ENCODE measurements around the gene MOB2.
"Not testable (repeated sequence)": the region's sequence is repeated elsewhere in the genome, so short reads cannot be mapped to it uniquely, and the experiment has no call there.

Gene MOB2

GRCh38 chr11:1518301-1518700 lies 31.7 kb upstream of the MOB2 start:
- DNase-seq (ENCODE audit: low spot score): no peak

- DNase-seq (ENCODE audit: low spot score): no peak
Measured at GRCh38 chr11:1517117-1518005, 30.8 kb upstream of the MOB2 start.

GRCh38 chr11:1516273-1517067 lies 29.9 kb upstream of the MOB2 start:
- peak; percentile 58 for DNase-seq (ENCODE audit: low spot score)

GRCh38 chr11:1515082-1516060 lies 28.8 kb upstream of the MOB2 start:
- DNase-seq (ENCODE audit: low spot score): peak; percentile 63

- no peak for DNase-seq (ENCODE audit: low spot score)
Measured at GRCh38 chr11:1514336-1515061, 27.9 kb upstream of the MOB2 start.

- DNase-seq (ENCODE audit: low spot score): no peak
Measured at GRCh38 chr11:1513326-1514296, 27.0 kb upstream of the MOB2 start.

GRCh38 chr11:1512531-1513258 lies 26.1 kb upstream of the MOB2 start:
- not testable (repeated sequence) for DNase-seq (ENCODE audit: low spot score)

GRCh38 chr11:1511937-1512496 lies 25.4 kb upstream of the MOB2 start:
- DNase-seq (ENCODE audit: low spot score): no peak

- DNase-seq (ENCODE audit: low spot score): no peak
Measured at GRCh38 chr11:1510928-1511327, 24.3 kb upstream of the MOB2 start.

GRCh38 chr11:1510351-1510750 lies 23.8 kb upstream of the MOB2 start:
- not testable (repeated sequence) for DNase-seq (ENCODE audit: low spot score)

- DNase-seq (ENCODE audit: low spot score): no peak
Measured at GRCh38 chr11:1509626-1510255, 23.2 kb upstream of the MOB2 start.

- DNase-seq (ENCODE audit: low spot score): no peak
Measured at GRCh38 chr11:1508986-1509385, 22.4 kb upstream of the MOB2 start.

- no peak for DNase-seq (ENCODE audit: low spot score)
Measured at GRCh38 chr11:1508491-1508891, 21.9 kb upstream of the MOB2 start.

- no peak for DNase-seq (ENCODE audit: low spot score)
Measured at GRCh38 chr11:1507381-1508140, 21.0 kb upstream of the MOB2 start.

GRCh38 chr11:1506981-1507380 lies 20.4 kb upstream of the MOB2 start:
- no peak for DNase-seq (ENCODE audit: low spot score)

- no peak for DNase-seq (ENCODE audit: low spot score)
Measured at GRCh38 chr11:1505480-1505879, 18.9 kb upstream of the MOB2 start.

- DNase-seq (ENCODE audit: low spot score): no peak
Measured at GRCh38 chr11:1504581-1505290, 18.2 kb upstream of the MOB2 start.
